ENCODE measurements around the gene OR4A15.

Gene OR4A15

DNA sequence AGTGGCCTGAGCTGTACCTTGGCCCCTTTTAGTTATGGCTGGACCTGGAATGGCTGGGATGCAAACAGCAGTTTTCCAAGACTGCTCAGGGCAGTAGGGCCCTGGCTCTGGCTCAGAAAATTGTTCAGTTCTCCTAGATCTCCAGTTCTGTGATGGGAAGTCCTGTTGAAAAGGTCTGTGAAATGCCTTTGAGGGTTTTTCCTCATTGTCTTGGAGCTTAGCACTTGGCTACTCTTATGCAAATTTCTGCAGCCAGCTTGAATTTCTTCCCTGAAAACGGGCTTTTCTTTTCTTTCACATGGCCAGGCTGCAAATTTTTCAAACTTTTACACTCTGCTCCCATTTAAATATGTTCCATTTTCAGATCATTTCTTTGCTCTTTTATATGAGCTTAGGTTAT is 33.2 kb downstream of the OR4A15 start:
- TF ChIP-seq CTCF (IDR thresholded peaks at IDR 0.05; ENCODE audit: control insufficient read depth, insufficient read depth, low read depth, low read length, missing control alignments), result no peak
- no peak for DNase-seq (ENCODE audit: low read depth)
- no peak overlapping the region for H3K4me3 ChIP-seq (ENCODE audit: control insufficient read depth, low read depth, low read length)
